ENCODE data around the gene TIGD1. TPM values are rescaled to one million over a fixed set of nuclear protein-coding genes. Genes with fewer than 3 reads are reported as not detected.

Gene TIGD1
- 1 to 10 TPM; 3.5 to 6.0 TPM for total RNA-seq
- 1 to 10 TPM; 2.0 to 5.5 TPM for polyA plus RNA-seq
- long read RNA-seq, donor 1, transcript TIGD1-201 (1 exons, 2,623 nt) = major isoform, 5 of 5 reads
- long read RNA-seq, donor 1, partial matches to known transcripts = 0 of 5 reads
- long read RNA-seq, donor 1, other reads (novel, unspliced or antisense) = 0 of 5 reads
- long read RNA-seq, donor 2, transcript TIGD1-201 (1 exons, 2,623 nt) = major isoform, 6 of 6 reads
- long read RNA-seq, donor 2, partial matches to known transcripts = 0 of 6 reads
- long read RNA-seq, donor 2, other reads (novel, unspliced or antisense) = 0 of 6 reads
- long read RNA-seq, donor 3, partial matches to known transcripts = 90 of 106 reads
- long read RNA-seq, donor 3, other reads (novel, unspliced or antisense) = 13 of 106 reads
- long read RNA-seq, donor 4, partial matches to known transcripts = 0 of 2 reads
- long read RNA-seq, donor 4, other reads (novel, unspliced or antisense) = 0 of 2 reads
- long read RNA-seq, donor 5, partial matches to known transcripts = 0 of 2 reads
- long read RNA-seq, donor 5, other reads (novel, unspliced or antisense) = 0 of 2 reads

DNA sequence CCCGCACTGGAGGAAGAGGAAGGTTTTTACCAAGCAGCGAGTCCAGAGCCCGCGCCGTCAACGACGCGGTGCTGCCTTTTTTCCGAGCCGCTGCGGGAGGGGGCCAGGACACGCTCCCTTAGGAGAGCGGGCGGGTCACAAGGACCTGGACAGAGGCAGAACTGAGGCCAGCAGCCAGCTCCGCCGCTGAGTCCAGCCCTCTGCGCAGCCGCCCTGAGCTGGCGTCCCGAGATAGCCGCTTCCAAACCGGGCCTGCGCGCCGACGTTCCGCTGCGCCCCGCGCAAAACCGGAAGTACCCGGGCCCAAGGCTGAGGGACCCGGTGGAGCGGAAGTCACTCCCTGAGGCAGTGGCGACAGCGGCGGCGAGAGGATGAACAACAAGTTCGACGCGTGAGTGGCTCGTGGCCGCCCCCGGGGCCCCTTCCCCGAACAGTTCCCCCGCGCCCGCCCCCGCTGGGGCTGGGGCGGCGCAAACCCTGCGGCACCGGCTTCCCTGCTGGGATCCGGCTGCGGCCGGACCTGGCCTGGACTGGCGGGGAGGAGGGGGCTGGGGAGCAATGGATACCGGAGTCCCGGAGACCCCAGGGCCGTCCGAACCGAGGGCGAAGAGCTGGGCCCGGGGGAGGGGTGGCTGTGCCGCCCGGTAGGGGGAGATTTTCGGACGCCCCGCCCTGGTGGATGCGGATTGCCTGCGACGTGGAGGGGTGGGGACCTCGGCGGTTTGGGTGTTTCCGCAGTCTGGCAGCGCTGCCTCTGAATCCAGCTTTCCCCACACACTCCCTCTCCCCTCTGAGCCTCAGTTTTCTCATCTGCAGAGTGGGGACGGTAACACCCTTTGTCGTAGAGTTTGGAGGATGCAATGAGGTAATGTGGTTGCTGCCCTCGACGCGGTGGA lies at the start of gene TIGD1, which contains the start of gene EIF4E2:
Gene TIGD1 (minus strand): TSS at position 204 of the 896 bp plus-strand sequence. CDS start 675 bp downstream, outside the sequence.
Gene EIF4E2 (plus strand): TSS at position 336 of the 896 bp plus-strand sequence. CDS start 36 bp downstream, at position 372.
- DNase-seq (peak; percentile 96 to 98 (median 96)), ATAC-seq (ENCODE audit: insufficient read depth, low FRiP score) (peak; percentile 94)
- peaks cover 0 to 23% (median 11%) of the 10 kb centered on the region in 4 donors for H3K36me3 ChIP-seq (ENCODE audit: control insufficient read depth in 4 of 4, insufficient read depth in 4 of 4, low read length in 4 of 4)
- no peaks in the 10 kb centered on the region for H3K27me3 ChIP-seq (ENCODE audit: control insufficient read depth in 3 of 3, insufficient read depth in 3 of 3, low read length in 2 of 3)
- H3K9me3 ChIP-seq (ENCODE audit: control insufficient read depth in 4 of 4, insufficient read depth in 3 of 4, low read length in 3 of 4) = peaks cover 0 to 13% (median 1%) of the 10 kb centered on the region in 4 donors
- H3K9ac ChIP-seq (ENCODE audit: insufficient read depth in 1 of 2, low read length in 2 of 2) = peak within 1 kb of the TSS; percentile 80 to 97
- TF ChIP-seq, protein P1, sequence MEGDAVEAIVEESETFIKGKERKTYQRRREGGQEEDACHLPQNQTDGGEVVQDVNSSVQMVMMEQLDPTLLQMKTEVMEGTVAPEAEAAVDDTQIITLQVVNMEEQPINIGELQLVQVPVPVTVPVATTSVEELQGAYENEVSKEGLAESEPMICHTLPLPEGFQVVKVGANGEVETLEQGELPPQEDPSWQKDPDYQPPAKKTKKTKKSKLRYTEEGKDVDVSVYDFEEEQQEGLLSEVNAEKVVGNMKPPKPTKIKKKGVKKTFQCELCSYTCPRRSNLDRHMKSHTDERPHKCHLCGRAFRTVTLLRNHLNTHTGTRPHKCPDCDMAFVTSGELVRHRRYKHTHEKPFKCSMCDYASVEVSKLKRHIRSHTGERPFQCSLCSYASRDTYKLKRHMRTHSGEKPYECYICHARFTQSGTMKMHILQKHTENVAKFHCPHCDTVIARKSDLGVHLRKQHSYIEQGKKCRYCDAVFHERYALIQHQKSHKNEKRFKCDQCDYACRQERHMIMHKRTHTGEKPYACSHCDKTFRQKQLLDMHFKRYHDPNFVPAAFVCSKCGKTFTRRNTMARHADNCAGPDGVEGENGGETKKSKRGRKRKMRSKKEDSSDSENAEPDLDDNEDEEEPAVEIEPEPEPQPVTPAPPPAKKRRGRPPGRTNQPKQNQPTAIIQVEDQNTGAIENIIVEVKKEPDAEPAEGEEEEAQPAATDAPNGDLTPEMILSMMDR (IDR thresholded peaks at IDR 0.05; ENCODE audit: control extremely low read depth, extremely low read depth) = peak; percentile 6
- H3K4me1 ChIP-seq (ENCODE audit: control insufficient read depth in 5 of 5, insufficient read depth in 5 of 5, low read length in 5 of 5) = peaks cover 6 to 16% (median 10%) of the 10 kb centered on the region in 5 donors
- 0 to 1% methylated on average over 67 to 81 of the region's 81 CpGs for WGBS, 2 donors
- H3K4me3 ChIP-seq = peak within 1 kb of the TSS; percentile 82
- H3K27ac ChIP-seq (ENCODE audit: low read depth in 1 of 2, low read length in 1 of 2) = peak within 1 kb of the TSS; percentile 96 to 97

DNA sequence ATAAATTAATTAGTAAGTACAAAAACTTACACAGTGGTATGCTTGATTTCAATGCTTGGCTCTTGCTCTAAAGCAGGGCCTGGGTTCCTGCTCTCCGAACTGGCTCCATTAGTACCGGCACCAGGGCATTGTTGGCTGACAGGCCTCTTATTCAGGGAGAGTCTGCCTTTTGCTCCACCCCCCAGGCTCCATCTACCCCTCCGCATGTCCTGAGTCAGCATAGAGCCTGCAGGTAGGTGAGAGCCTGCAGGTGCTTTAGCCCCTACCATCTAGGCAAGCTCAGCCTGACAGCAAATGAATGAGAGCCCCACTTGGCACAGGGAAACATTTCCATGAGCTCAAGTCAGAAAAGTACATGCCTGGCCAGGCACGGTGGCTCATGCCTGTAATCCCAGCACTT lies 47.9 kb upstream of the TIGD1 start:
- DNase-seq = no peak

DNA sequence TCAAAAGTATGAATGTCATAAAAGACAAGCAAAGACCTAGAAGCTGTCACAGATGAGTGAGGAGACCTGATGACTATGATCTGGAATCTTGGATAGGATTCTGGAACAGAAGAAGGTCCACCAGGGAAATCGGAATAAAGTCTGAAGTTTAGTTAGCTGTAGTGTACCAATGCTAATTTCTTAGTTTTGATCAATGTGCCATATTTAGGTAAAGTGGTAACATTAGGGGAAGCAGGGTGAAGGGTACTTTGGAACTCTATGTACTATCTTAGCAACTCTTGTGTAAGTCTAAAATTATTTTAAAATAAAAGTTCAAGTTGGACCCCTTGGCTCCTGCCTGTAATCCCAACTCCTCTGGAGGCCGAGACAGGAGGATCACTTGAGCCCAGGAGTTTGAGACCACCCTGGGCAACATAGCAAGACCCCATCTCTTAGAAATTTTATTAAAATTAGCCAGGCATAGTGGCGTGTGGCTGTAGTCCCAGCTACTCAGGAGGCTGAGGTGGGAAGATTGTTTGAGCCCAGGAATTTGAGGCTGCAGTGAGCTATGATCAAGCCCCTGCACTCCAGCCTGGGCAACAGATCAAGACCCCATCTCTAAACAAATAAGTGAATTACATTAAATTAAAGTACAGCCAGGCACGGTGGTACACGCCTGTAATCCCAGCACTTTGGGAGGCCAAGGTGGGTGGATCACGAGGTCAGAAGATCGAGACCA lies 47.2 kb upstream of the TIGD1 start:
- no peak for DNase-seq
- no peak for ATAC-seq (ENCODE audit: insufficient read depth, low FRiP score)
- Histone ChIP-seq H3K36me3 (ENCODE audit: control insufficient read depth in 4 of 4, insufficient read depth in 4 of 4, low read length in 4 of 4) (no peaks in the 10 kb centered on the region), H3K9me3 (ENCODE audit: control insufficient read depth in 4 of 4, insufficient read depth in 3 of 4, low read length in 3 of 4) (no peaks in the 10 kb centered on the region), H3K4me3 (no peak overlapping the region), H3K9ac (ENCODE audit: insufficient read depth in 1 of 2, low read length in 2 of 2) (no peak overlapping the region), H3K27ac (ENCODE audit: low read depth in 1 of 2, low read length in 1 of 2) (no peak overlapping the region), H3K27me3 (ENCODE audit: control insufficient read depth in 3 of 3, insufficient read depth in 3 of 3, low read length in 2 of 3) (no peaks in the 10 kb centered on the region), H3K4me1 (ENCODE audit: control insufficient read depth in 5 of 5, insufficient read depth in 5 of 5, low read length in 5 of 5) (no peaks in the 10 kb centered on the region)
- TF ChIP-seq, protein P1 (IDR thresholded peaks at IDR 0.05; ENCODE audit: control extremely low read depth, extremely low read depth) = no peak
- WGBS, 2 donors = 97% methylated on average over 7 of the region's 7 CpGs

More for the DNA sequence above, 47.9 kb upstream of the TIGD1 start:
- H3K27ac ChIP-seq (ENCODE audit: low read depth in 1 of 2, low read length in 1 of 2) = no peak overlapping the region
- H3K4me3 ChIP-seq = no peak overlapping the region
- 89 to 90% methylated on average over 4 of the region's 4 CpGs for WGBS, 2 donors
- no peaks in the 10 kb centered on the region for H3K36me3 ChIP-seq (ENCODE audit: control insufficient read depth in 4 of 4, insufficient read depth in 4 of 4, low read length in 4 of 4)
- no peak for ATAC-seq (ENCODE audit: insufficient read depth, low FRiP score)
- no peaks in the 10 kb centered on the region for H3K27me3 ChIP-seq (ENCODE audit: control insufficient read depth in 3 of 3, insufficient read depth in 3 of 3, low read length in 2 of 3)
- TF ChIP-seq, protein P1 (IDR thresholded peaks at IDR 0.05; ENCODE audit: control extremely low read depth, extremely low read depth) = no peak
- H3K9ac ChIP-seq (ENCODE audit: insufficient read depth in 1 of 2, low read length in 2 of 2) = no peak overlapping the region
- no peaks in the 10 kb centered on the region for H3K9me3 ChIP-seq (ENCODE audit: control insufficient read depth in 4 of 4, insufficient read depth in 3 of 4, low read length in 3 of 4)
- H3K4me1 ChIP-seq (ENCODE audit: control insufficient read depth in 5 of 5, insufficient read depth in 5 of 5, low read length in 5 of 5) = no peaks in the 10 kb centered on the region
